Heart right ventricle (tissue), 16 donors: Measurements from ENCODE around the gene GBP2. TPM values are rescaled to one million over a fixed set of nuclear protein-coding genes. Genes with fewer than 3 reads are reported as not detected.

ENCODE experiments used
- ATAC-seq, 8 donors: fragments of 200-7000 bp; cut with Tn5 transposase; one replicate each; pipeline ENCODE4 v1.9.1; 2020; ENCODE audit warnings: mild to moderate bottlenecking in 8 of 8, moderate library complexity in 8 of 8, moderate number of reproducible peaks in 1 of 8
- DNase-seq, 2 donors: peaks; one replicate each; pipeline ENCODE4 v3.0.0-alpha.2; 2020
- H3K27ac ChIP-seq, 10 donors: fragments of 200-600 bp; sonication (generic) in 2 of 10; one replicate each; pipeline versions ENCODE4 v1.5.0 to v1.8.0; 2020 to 2022; ENCODE audit warnings: mild to moderate bottlenecking in 3 of 10
- H3K27me3 ChIP-seq, 7 donors: fragments of 200-600 bp; one replicate each; pipeline ENCODE4 v1.8.0; 2021 to 2022; ENCODE audit warnings: mild to moderate bottlenecking in 2 of 7
- H3K36me3 ChIP-seq, 9 donors: fragments of 200-600 bp; sonication (generic) in 1 of 9; one replicate each; pipeline versions ENCODE4 v1.5.0 to v1.8.0; 2020 to 2022; ENCODE audit warnings: mild to moderate bottlenecking in 2 of 9
- H3K4me1 ChIP-seq, 9 donors: fragments of 200-600 bp; sonication (generic) in 1 of 9; one replicate each; pipeline versions ENCODE4 v1.5.0 to v1.8.0; 2020 to 2022; ENCODE audit warnings: mild to moderate bottlenecking in 4 of 9
- H3K4me3 ChIP-seq, 10 donors: fragments of 200-600 bp; sonication (generic) in 2 of 10; one replicate each; pipeline versions ENCODE4 v1.5.0 to v1.8.0; 2020 to 2022; ENCODE audit warnings: mild to moderate bottlenecking in 7 of 10, moderate library complexity in 2 of 10
- H3K9me3 ChIP-seq, 11 donors: fragments of 200-600 bp in 10 of 11; sonication (generic) in 2 of 11; one replicate each; pipeline versions ENCODE4 v1.5.0 to v1.8.0; 2013 to 2022; ENCODE audit warnings: mild to moderate bottlenecking in 2 of 11, control low read depth in 1 of 11, moderate library complexity in 1 of 11
- CTCF ChIP-seq, 9 donors: fragments of 200-600 bp; sonication (generic) in 2 of 9; IDR thresholded peaks; one replicate each; pipeline versions ENCODE4 v1.5.0 to v1.8.0; 2021 to 2022; ENCODE audit warnings: antibody characterized with exemption in 9 of 9, mild to moderate bottlenecking in 5 of 9, moderate library complexity in 1 of 9
- WGBS, 2 donors: extraction: QIAGEN DNeasy Blood & Tissue Kit; methylation state at CpG; one replicate each; pipeline ENCODE4 v1.1.7; 2013; ENCODE audit warnings: inconsistent platforms in 1 of 2; 5-methylcytosine and 5-hydroxymethylcytosine counted together
- intact Hi-C, 10 donors: fragments of 100-400 bp; cut with DNase I; formaldehyde crosslinking; loops; one replicate each; pipeline versions ENCODE4 v1.11.1 to v1.14.2; 2022
- polyA plus RNA-seq, 2 donors: library from polyadenylated mRNA; stranded (reverse); fragments of 200-250 nt; gene quantifications; one replicate each; pipeline ENCODE4 v1.2.3, GENCODE V29; 2013
- total RNA-seq, 10 donors: library from RNA; stranded (reverse); fragmentation: NEBNext Ultra II Directional in 3 of 10; extraction: Animal tissue kit (Norgen Biotek cat#: 25700) in 3 of 10; gene quantifications; one replicate each; pipeline versions ENCODE4 v1.2.1 to v1.2.4, GENCODE V29; 2021 to 2023
- donor health status: Arrhythmogenic right ventricular cardiomyopathy.
- donor health status: ischemic (EF 13 %, LVEDD 7.1; RV severe dilation, severe dysfunction).
- donor health status: healthy with polysubstance abuse.
- donor health status: DM: no; HTN: yes; CAD: no.
- donor health status: DM: no; HTN: no; CAD: no.
- donor health status: ischemic (EF 25% LVEDD 6.9; RV normal size, moderate dysfunction).
- donor health status: ischemic (EF 25% LVEDD 5.7; RV mildly dilated, moderate dysfunction).
- donor health status: healthy.
- donor health status: DM: yes; HTN: yes; CAD: no.
- donor health status: Ischemic cardiomyopathy.
- donor health status: ischemic (EF 35%, LVEDD 5.7; RV mildly dilated, moderate dysfunction).
- donor health status: nonischemic (EF 11% LVEDD 7.7; RV severe dilation, severe dysfunction).
- donor health status: DM: yes; HTN: yes; CAD: no.
- donor health status: PGD.
- donor health status: ischemic (EF 29% LVEDD 5.4; RV normal size, mild dysfunction).
- donor health status: nonischemic (EF 23%, LVEDD 6.1; RV moderate dilation, normal function).

GBP2 gene
- total and polyA plus RNA-seq, 12 donors = 6.0 to 67.3 (median 9.9) TPM

GRCh38 chr1:89165811-89166210, 39.9 kb upstream of the GBP2 start:
- DNase-seq (no peak), ATAC-seq (no peak)
- WGBS, 2 donors = 94 to 95% methylated on average over 5 of the region's 5 CpGs
- Histone ChIP-seq H3K27ac (no peak overlapping the region), H3K4me1 (no peaks in the 10 kb centered on the region), H3K27me3 (no peaks in the 10 kb centered on the region), H3K4me3 (no peak overlapping the region), H3K36me3 (no peaks in the 10 kb centered on the region), H3K9me3 (peaks cover 0 to 10% (median 0%) of the 10 kb centered on the region in 11 donors)
- intact Hi-C loops = no loop called here
- TF ChIP-seq CTCF (IDR thresholded peaks at IDR 0.05) = no peak

- intact Hi-C loops = no loop called here
- DNase-seq = no peak
- no peaks in the 10 kb centered on the region for H3K4me1 ChIP-seq
- peaks cover 0 to 3% (median 0%) of the 10 kb centered on the region in 11 donors for H3K9me3 ChIP-seq
- 46 to 71% methylated on average over 1 of the region's 1 CpG for WGBS, 2 donors
- no peak for ATAC-seq
- H3K4me3 ChIP-seq = no peak overlapping the region
- H3K36me3 ChIP-seq = no peaks in the 10 kb centered on the region
- TF ChIP-seq CTCF (IDR thresholded peaks at IDR 0.05) = no peak
- no peak overlapping the region for H3K27ac ChIP-seq
- H3K27me3 ChIP-seq = no peaks in the 10 kb centered on the region
These were observed 25.1 kb upstream of the GBP2 start for GRCh38 chr1:89151047-89151446.

GRCh38 chr1:89149976-89150375, 24.1 kb upstream of the GBP2 start:
- H3K27me3 ChIP-seq = no peaks in the 10 kb centered on the region
- DNase-seq = no peak
- no peak for ATAC-seq
- H3K27ac ChIP-seq = no peak overlapping the region
- H3K36me3 ChIP-seq = no peaks in the 10 kb centered on the region
- no peaks in the 10 kb centered on the region for H3K9me3 ChIP-seq
- 82% methylated on average over 3 of the region's 3 CpGs for WGBS, 2 donors
- intact Hi-C loops = loop anchor here in 1 of 10 donors (10.0 kb wide), 1 partner anchor 205 kb away; no protein-coding TSS in a partner anchor
- no peak for TF ChIP-seq CTCF (IDR thresholded peaks at IDR 0.05)
- H3K4me3 ChIP-seq = no peak overlapping the region
- H3K4me1 ChIP-seq = no peaks in the 10 kb centered on the region

GRCh38 chr1:89149229-89149628, 23.3 kb upstream of the GBP2 start:
- Histone ChIP-seq H3K9me3 (no peaks in the 10 kb centered on the region), H3K27me3 (no peaks in the 10 kb centered on the region), H3K4me1 (no peaks in the 10 kb centered on the region), H3K27ac (no peak overlapping the region), H3K4me3 (no peak overlapping the region), H3K36me3 (no peaks in the 10 kb centered on the region)
- peak in 6 of 9 donors; percentile 11 to 38 (median 20) for TF ChIP-seq CTCF (IDR thresholded peaks at IDR 0.05)
- 33 to 45% methylated on average over 3 of the region's 3 CpGs for WGBS, 2 donors
- DNase-seq = no peak
- peak in 5 of 8 donors; percentile 25 to 54 (median 45) for ATAC-seq
- intact Hi-C loops = loop anchor here in 1 of 10 donors (10.0 kb wide), 1 partner anchor 206 kb away; no protein-coding TSS in a partner anchor
